ENCODE results near the gene PRELID1. TPM values are rescaled to one million over a fixed set of nuclear protein-coding genes. Genes with fewer than 3 reads are reported as not detected.

Gene PRELID1
- polyA plus RNA-seq, 1 experiment = 245 TPM

GRCh38 chr5:177291735-177292134, 11.9 kb upstream of the PRELID1 start:
- TF ChIP-seq CTCF (IDR thresholded peaks at IDR 0.05; ENCODE audit: insufficient read depth, low read depth, low read length) = no peak
- peaks cover 31% of the 10 kb centered on the region for H3K36me3 ChIP-seq (ENCODE audit: control insufficient read depth, insufficient read depth, low read length)
- POLR2A ChIA-PET = no interaction called here
- no peak overlapping the region for H3K4me3 ChIP-seq (ENCODE audit: low read depth, low read length)
- CTCF ChIA-PET = interaction anchor here (1.1 kb wide), 1 partner anchor 177 kb away, joined by 4 read pairs; no protein-coding TSS in a partner anchor
- DNase-seq (ENCODE audit: low read depth) = no peak
- no peaks in the 10 kb centered on the region for H3K27me3 ChIP-seq (ENCODE audit: control insufficient read depth, insufficient read depth, low read length)

GRCh38 chr5:177293819-177294581, 9.6 kb upstream of the PRELID1 start:
- CTCF ChIA-PET = interaction anchor here (0.8 to 3.3 kb wide), 7 partner anchors 8 to 183 kb away, joined by 3 to 13 read pairs (median 4); no protein-coding TSS in a partner anchor
- peaks cover 29% of the 10 kb centered on the region for H3K36me3 ChIP-seq (ENCODE audit: control insufficient read depth, insufficient read depth, low read length)
- POLR2A ChIA-PET = no interaction called here
- no peaks in the 10 kb centered on the region for H3K27me3 ChIP-seq (ENCODE audit: control insufficient read depth, insufficient read depth, low read length)
- TF ChIP-seq CTCF (IDR thresholded peaks at IDR 0.05; ENCODE audit: insufficient read depth, low read depth, low read length) = no peak
- H3K4me3 ChIP-seq (ENCODE audit: low read depth, low read length) = no peak overlapping the region
- DNase-seq (ENCODE audit: low read depth) = no peak

DNA sequence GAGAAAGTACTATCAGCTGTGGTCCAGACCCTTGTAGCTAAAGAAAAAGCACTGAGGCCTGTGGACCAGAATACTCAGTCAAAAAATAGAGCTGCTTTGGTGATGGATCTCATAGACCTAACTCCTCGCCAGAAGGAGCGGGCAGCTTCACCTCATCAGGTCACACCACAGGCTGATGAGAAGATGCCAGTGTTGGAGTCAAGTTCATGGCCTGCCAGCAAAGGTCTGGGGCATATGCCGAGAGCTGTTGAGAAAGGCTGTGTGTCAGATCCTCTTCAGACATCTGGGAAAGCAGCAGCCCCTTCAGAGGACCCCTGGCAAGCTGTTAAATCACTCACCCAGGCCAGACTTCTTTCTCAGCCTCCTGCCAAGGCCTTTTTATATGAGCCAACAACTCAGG, 9.0 kb upstream of the PRELID1 start:
- peaks cover 29% of the 10 kb centered on the region for H3K36me3 ChIP-seq (ENCODE audit: control insufficient read depth, insufficient read depth, low read length)
- no peak for TF ChIP-seq CTCF (IDR thresholded peaks at IDR 0.05; ENCODE audit: insufficient read depth, low read depth, low read length)
- POLR2A ChIA-PET = no interaction called here
- CTCF ChIA-PET = interaction anchor here (0.7 to 3.3 kb wide), 7 partner anchors 8 to 184 kb away, joined by 3 to 13 read pairs (median 4); no protein-coding TSS in a partner anchor
- H3K27me3 ChIP-seq (ENCODE audit: control insufficient read depth, insufficient read depth, low read length) = no peaks in the 10 kb centered on the region
- H3K4me3 ChIP-seq (ENCODE audit: low read depth, low read length) = no peak overlapping the region
- DNase-seq (ENCODE audit: low read depth) = no peak

DNA sequence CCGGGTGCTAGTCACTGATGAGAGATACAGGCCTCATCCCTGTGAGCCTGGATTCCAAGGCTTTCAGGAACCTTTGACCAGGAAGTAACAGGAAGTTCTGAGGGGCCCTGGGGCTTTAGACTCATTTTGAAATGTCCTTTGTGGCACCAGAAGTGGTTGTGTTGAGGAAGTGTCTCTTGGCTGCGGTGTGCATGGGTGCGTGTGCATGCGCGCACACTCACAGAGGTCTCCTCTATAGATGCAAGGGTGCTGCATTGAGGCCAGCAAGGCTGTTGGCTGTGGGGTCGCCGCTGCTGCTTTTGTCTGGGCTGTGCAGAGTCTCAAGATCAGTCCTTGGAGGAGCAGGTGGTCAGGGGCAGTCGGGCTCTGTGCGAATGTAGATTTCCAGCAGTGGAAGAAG, 7.7 kb upstream of the PRELID1 start:
- Histone ChIP-seq H3K27me3 (ENCODE audit: control insufficient read depth, insufficient read depth, low read length) (no peaks in the 10 kb centered on the region), H3K36me3 (ENCODE audit: control insufficient read depth, insufficient read depth, low read length) (peaks cover 29% of the 10 kb centered on the region), H3K4me3 (ENCODE audit: low read depth, low read length) (no peak overlapping the region)
- ChIA-PET CTCF (interaction anchor here (0.8 to 4.1 kb wide), 2 partner anchors 14 to 182 kb away, joined by 3 to 27 read pairs; no protein-coding TSS in a partner anchor), POLR2A (no interaction called here)
- TF ChIP-seq CTCF (IDR thresholded peaks at IDR 0.05; ENCODE audit: insufficient read depth, low read depth, low read length) = no peak
- DNase-seq (ENCODE audit: low read depth) = no peak

GRCh38 chr5:177296581-177296980, 7.0 kb upstream of the PRELID1 start:
- Histone ChIP-seq H3K36me3 (ENCODE audit: control insufficient read depth, insufficient read depth, low read length) (peaks cover 32% of the 10 kb centered on the region), H3K4me3 (ENCODE audit: low read depth, low read length) (no peak overlapping the region), H3K27me3 (ENCODE audit: control insufficient read depth, insufficient read depth, low read length) (no peaks in the 10 kb centered on the region)
- DNase-seq (ENCODE audit: low read depth) = no peak
- TF ChIP-seq CTCF (IDR thresholded peaks at IDR 0.05; ENCODE audit: insufficient read depth, low read depth, low read length) = no peak
- CTCF ChIA-PET = interaction anchor here (0.8 to 4.1 kb wide), 2 partner anchors 13 to 183 kb away, joined by 3 to 27 read pairs; no protein-coding TSS in a partner anchor
- POLR2A ChIA-PET = no interaction called here
